Activated naive CD4-positive, alpha-beta T cell treated with anti-CD3 and anti-CD28 coated beads, Interleukin-2, amount 50 U/mL, for 24 hours (primary cell): Measurements from ENCODE around the gene ELOVL3.

Experiments
- H3K27ac Mint-ChIP-seq: one replicate; pipeline ENCODE4 v1.8.0; 2021; ENCODE audit warnings: mild to moderate bottlenecking, mixed read lengths
- H3K27me3 Mint-ChIP-seq: one replicate; pipeline ENCODE4 v1.8.0; 2021; ENCODE audit warnings: mixed read lengths
- H3K36me3 Mint-ChIP-seq: one replicate; pipeline ENCODE4 v1.8.0; 2021; ENCODE audit warnings: mixed read lengths
- H3K4me1 Mint-ChIP-seq: one replicate; pipeline ENCODE4 v1.8.0; 2021; ENCODE audit warnings: mixed read lengths
- H3K4me3 Mint-ChIP-seq: one replicate; pipeline ENCODE4 v1.8.0; 2021; ENCODE audit warnings: mild to moderate bottlenecking, mixed read lengths
- H3K9me3 Mint-ChIP-seq: one replicate; pipeline ENCODE4 v1.8.0; 2021; ENCODE audit warnings: mixed read lengths

Gene ELOVL3

DNA sequence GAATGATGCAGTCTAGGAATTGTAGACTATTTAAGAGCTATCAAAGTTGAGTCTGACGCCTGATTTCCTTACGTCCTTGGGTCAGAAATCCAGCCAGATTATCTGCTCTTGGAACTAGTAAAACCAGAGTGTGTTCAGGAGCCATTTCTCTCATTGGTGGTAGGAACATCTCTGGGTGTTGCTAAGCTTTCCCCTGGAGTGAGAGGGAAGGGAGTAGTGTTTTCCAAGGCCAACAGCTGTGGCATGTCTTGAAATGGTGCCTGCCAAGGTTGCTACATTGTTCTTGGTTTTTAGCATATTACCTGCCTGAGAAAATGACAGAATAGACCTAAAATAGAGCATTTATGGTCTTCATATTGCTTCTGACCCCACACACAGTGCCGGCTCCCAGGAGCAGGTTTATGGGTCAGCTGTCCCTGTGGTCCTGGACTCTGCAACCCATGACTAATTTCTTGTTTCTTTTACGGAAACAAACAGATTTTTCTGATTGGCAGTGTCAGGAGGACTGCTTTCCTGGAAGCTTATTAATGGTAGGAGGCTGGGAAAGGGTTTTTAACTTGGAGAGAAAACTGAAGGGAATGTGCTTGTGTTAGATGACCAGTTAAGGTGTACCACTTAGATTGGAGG is 36.8 kb downstream of the ELOVL3 start:
- no peak overlapping the region for H3K4me3 Mint-ChIP-seq
- H3K9me3 Mint-ChIP-seq, result no peaks in the 10 kb centered on the region
- H3K4me1 Mint-ChIP-seq, result peaks cover 59% of the 10 kb centered on the region
- no peaks in the 10 kb centered on the region for H3K27me3 Mint-ChIP-seq
- H3K36me3 Mint-ChIP-seq, result peaks cover 14% of the 10 kb centered on the region
- H3K27ac Mint-ChIP-seq, result no peak overlapping the region

DNA sequence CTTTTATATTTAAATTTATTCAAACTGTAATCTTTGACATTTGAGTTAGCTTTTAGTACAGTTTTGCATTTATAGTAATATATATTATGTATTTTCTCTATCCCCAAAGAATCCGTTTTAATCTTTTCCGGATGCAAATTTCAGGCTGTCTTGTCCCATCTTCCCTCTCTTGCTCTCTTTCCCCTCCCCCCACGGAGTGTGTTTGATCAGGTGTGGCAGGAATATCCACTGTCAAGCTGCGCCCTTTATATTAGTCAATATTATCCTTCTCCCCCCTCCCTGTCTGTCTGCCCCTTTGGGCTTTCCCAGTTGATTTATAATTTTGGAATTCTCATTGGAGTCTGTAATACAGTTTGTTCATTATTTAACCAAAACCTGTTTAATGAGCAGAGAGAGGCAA is 38.3 kb downstream of the ELOVL3 start:
- H3K36me3 Mint-ChIP-seq, result peaks cover 22% of the 10 kb centered on the region
- no peak overlapping the region for H3K27ac Mint-ChIP-seq

DNA sequence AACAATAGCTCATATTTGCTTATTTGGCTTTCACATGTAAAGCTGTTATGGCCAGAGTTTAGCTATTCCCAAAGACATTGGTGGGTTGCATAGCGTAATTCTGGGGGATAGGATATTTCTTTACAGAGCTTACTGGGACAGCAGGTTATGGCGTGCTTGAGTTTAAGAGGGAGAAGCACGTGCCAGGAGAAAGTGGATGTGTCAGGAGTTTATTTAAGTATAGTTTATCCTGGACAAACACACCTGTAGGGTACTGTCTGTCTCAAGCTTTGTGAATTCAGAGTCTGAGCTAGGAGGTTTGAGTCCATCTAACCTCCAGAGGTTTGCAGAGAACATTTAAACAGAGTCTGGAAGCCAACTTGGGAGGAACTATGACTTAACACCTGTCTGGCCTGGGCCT is 40.6 kb downstream of the ELOVL3 start:
- Mint-ChIP-seq H3K36me3 (peaks cover 14% of the 10 kb centered on the region), H3K27ac (peak overlapping the region; percentile 74), H3K27me3 (no peaks in the 10 kb centered on the region), H3K4me3 (no peak overlapping the region), H3K4me1 (peaks cover 69% of the 10 kb centered on the region), H3K9me3 (no peaks in the 10 kb centered on the region)

More for the DNA sequence above, 38.3 kb downstream of the ELOVL3 start:
- no peak overlapping the region for H3K4me3 Mint-ChIP-seq
- no peaks in the 10 kb centered on the region for H3K27me3 Mint-ChIP-seq
- no peaks in the 10 kb centered on the region for H3K9me3 Mint-ChIP-seq
- H3K4me1 Mint-ChIP-seq, result peaks cover 69% of the 10 kb centered on the region

DNA sequence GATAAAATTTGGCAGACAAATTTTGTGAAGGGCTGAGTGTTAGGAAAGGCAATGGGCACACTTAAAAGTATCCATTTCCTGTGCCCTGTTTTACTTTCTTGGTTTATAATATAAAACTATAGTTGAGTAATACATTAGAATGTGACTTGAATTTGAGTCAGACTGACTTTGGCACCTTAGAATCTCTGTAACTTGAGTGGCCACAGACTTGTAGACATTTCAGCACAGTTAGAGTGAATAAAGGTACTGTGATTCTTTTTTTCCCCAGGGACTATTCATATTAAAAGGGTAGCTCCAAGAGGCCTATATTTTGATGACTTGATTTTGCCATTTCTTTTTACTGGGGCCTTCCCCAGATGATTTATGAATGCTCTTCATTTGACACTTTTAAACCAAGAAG is 41.6 kb downstream of the ELOVL3 start:
- Mint-ChIP-seq H3K9me3 (no peaks in the 10 kb centered on the region), H3K27ac (peak overlapping the region; percentile 94), H3K4me1 (peaks cover 76% of the 10 kb centered on the region), H3K36me3 (peaks cover 14% of the 10 kb centered on the region), H3K4me3 (peak overlapping the region; percentile 43), H3K27me3 (no peaks in the 10 kb centered on the region)

DNA sequence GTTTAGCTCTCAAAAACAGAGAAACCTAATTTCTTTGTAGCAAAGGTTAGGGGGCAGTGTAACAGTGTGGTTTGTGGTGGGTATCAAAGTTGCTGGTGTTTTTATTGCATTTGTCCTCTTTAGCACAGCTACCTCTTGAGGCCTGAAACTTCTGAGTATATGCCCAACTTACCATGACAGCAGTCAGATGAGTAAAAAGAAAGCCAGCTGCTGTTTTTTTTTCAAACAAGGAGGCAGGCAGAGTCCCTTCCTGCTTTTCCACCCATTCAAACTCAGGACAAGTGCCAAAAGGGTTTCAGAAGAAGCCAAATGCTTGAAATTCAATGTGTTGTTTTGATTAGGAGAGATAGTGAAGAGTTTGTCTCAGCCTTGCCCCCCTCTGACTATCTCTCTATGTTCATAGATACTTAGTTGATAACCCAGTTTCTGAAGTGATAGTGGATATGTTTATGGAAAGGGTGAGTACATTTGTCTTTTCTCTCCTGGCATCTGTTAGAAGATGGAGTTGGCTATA is 42.3 kb downstream of the ELOVL3 start:
- Mint-ChIP-seq H3K4me1 (peaks cover 72% of the 10 kb centered on the region), H3K27ac (peak overlapping the region; percentile 94), H3K9me3 (no peaks in the 10 kb centered on the region), H3K4me3 (peak overlapping the region; percentile 43), H3K27me3 (no peaks in the 10 kb centered on the region), H3K36me3 (peaks cover 12% of the 10 kb centered on the region)

DNA sequence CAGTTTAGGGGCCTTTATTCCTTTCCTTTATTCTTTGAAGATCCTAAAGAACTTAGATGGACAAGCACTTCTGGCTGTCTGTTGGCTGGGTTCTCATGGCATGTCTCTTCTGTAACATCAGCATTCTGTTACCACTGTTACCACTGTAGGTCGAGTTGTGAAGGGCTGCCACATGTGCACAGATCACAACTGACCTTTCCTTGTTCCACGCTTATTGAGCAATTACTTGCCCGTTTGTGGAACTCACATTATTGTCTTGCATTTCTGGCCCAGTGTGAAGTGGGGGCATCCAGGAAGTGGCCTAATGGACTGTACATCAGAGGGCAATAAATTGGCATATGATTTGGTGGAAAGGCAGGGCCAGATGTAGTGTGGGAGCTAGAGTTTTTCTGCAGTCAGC is 42.9 kb downstream of the ELOVL3 start:
- H3K27ac Mint-ChIP-seq, result peak overlapping the region; percentile 60
- no peaks in the 10 kb centered on the region for H3K27me3 Mint-ChIP-seq
- H3K36me3 Mint-ChIP-seq, result peaks cover 12% of the 10 kb centered on the region
- no peaks in the 10 kb centered on the region for H3K9me3 Mint-ChIP-seq
- peaks cover 72% of the 10 kb centered on the region for H3K4me1 Mint-ChIP-seq
- H3K4me3 Mint-ChIP-seq, result no peak overlapping the region

DNA sequence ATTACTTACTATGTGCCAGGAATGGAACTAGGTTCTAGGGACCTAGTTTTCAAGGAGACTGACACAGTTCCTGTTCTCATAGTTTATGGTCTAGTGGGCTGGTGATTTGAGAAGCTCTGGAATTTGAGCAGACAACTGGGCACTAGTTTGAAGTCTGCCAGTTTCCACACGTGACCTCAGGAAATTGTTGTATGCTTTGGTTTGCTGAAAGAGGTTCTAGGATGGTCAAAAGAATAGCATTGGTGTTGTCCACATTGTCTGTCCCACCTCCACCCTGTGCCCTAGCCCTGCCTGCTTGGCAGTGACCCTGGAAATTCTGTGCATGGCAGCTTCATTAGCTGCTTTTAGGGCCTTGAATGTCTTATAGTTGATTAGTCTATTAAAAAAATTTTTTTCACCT is 48.0 kb downstream of the ELOVL3 start:
- no peak overlapping the region for H3K4me3 Mint-ChIP-seq
- H3K27ac Mint-ChIP-seq, result no peak overlapping the region
- peaks cover 36% of the 10 kb centered on the region for H3K4me1 Mint-ChIP-seq
- peaks cover 6% of the 10 kb centered on the region for H3K36me3 Mint-ChIP-seq
- H3K9me3 Mint-ChIP-seq, result no peaks in the 10 kb centered on the region
- no peaks in the 10 kb centered on the region for H3K27me3 Mint-ChIP-seq

DNA sequence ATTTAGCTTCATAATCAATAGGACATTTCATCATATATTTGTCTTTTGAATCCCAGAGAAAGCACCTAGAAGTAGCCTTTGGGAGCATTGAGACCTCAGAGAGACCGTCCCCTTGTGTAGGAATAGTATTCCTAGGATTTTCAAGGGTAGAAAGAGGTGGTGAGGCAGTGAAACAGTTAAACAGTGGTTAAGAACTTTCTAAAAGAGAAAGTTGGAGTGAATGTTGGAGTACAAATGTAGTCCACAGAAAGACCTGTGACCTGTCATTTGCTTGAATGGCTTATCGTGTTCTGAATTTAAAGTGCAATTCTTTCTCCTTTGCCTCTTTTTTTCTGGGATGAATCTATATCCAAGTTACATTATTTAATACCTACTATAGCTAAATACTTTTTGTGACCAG is 49.2 kb downstream of the ELOVL3 start:
- Mint-ChIP-seq H3K27ac (no peak overlapping the region), H3K27me3 (no peaks in the 10 kb centered on the region), H3K4me3 (no peak overlapping the region), H3K36me3 (peaks cover 3% of the 10 kb centered on the region), H3K4me1 (peaks cover 44% of the 10 kb centered on the region), H3K9me3 (no peaks in the 10 kb centered on the region)

DNA sequence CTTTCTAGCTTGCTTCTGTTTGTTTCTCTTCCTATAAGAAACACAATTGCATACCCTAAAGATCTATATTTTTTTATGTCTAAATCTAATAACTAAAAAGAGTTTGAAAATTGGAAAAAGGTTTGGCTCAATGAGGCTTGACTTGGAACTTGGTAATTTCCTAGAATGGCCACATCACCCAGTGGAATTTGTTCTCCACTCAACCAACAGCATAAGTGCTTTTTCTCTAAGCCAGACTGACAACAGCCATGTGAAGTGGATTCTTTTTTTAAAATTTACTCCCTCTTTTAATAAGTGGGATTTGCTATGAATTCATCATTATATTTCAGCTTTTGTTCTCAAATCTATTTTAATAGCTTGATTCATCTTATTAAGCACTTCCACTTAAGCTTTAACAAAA is 53.0 kb downstream of the ELOVL3 start:
- Mint-ChIP-seq H3K4me1 (peaks cover 53% of the 10 kb centered on the region), H3K4me3 (no peak overlapping the region), H3K36me3 (peaks cover 5% of the 10 kb centered on the region), H3K27me3 (no peaks in the 10 kb centered on the region), H3K27ac (no peak overlapping the region), H3K9me3 (no peaks in the 10 kb centered on the region)
